ENCODE measurements around the gene DEGS2.
"Not testable (repeated sequence)": the region's sequence is repeated elsewhere in the genome, so short reads cannot be mapped to it uniquely, and the experiment has no call there.

Gene DEGS2

GRCh38 chr14:100159094-100159864, at the start of gene DEGS2:
TSS of gene DEGS2 (minus strand) at chr14:100159645. CDS start at chr14:100159587, 58 bp downstream.
- DNase-seq (ENCODE audit: low read depth): peak; percentile 42

- DNase-seq (ENCODE audit: low read depth): not testable (repeated sequence)
Observed at GRCh38 chr14:100208136-100208535, 48.7 kb upstream of the DEGS2 start.

GRCh38 chr14:100207588-100207987, 48.1 kb upstream of the DEGS2 start:
- DNase-seq (ENCODE audit: low read depth): not testable (repeated sequence)

- DNase-seq (ENCODE audit: low read depth): not testable (repeated sequence)
Observed at GRCh38 chr14:100204835-100205167, 45.4 kb upstream of the DEGS2 start.

GRCh38 chr14:100203962-100204834, 44.8 kb upstream of the DEGS2 start:
- no peak for DNase-seq (ENCODE audit: low read depth)

- no peak for DNase-seq (ENCODE audit: low read depth)
Observed at GRCh38 chr14:100203146-100203545, 43.7 kb upstream of the DEGS2 start.

GRCh38 chr14:100202712-100203111, 43.3 kb upstream of the DEGS2 start:
- no peak for DNase-seq (ENCODE audit: low read depth)

- no peak for DNase-seq (ENCODE audit: low read depth)
Observed at GRCh38 chr14:100201701-100202100, 42.3 kb upstream of the DEGS2 start.

GRCh38 chr14:100200311-100200710, 40.9 kb upstream of the DEGS2 start:
- DNase-seq (ENCODE audit: low read depth): no peak

GRCh38 chr14:100199240-100199860, 39.9 kb upstream of the DEGS2 start:
- no peak for DNase-seq (ENCODE audit: low read depth)

GRCh38 chr14:100193417-100194357, 34.2 kb upstream of the DEGS2 start:
- DNase-seq (ENCODE audit: low read depth): no peak

GRCh38 chr14:100192672-100193416, 33.4 kb upstream of the DEGS2 start:
- peak; percentile 99 for DNase-seq (ENCODE audit: low read depth)

- no peak for DNase-seq (ENCODE audit: low read depth)
Observed at GRCh38 chr14:100192250-100192671, 32.8 kb upstream of the DEGS2 start.

- no peak for DNase-seq (ENCODE audit: low read depth)
Observed at GRCh38 chr14:100191584-100192249, 32.3 kb upstream of the DEGS2 start.

- no peak for DNase-seq (ENCODE audit: low read depth)
Observed at GRCh38 chr14:100190126-100190525, 30.7 kb upstream of the DEGS2 start.

- DNase-seq (ENCODE audit: low read depth): no peak
Observed at GRCh38 chr14:100188392-100189030, 29.1 kb upstream of the DEGS2 start.

- no peak for DNase-seq (ENCODE audit: low read depth)
Observed at GRCh38 chr14:100187247-100187833, 27.9 kb upstream of the DEGS2 start.

GRCh38 chr14:100181876-100182551, 22.6 kb upstream of the DEGS2 start:
- not testable (repeated sequence) for DNase-seq (ENCODE audit: low read depth)

GRCh38 chr14:100180671-100181070, 21.2 kb upstream of the DEGS2 start:
- DNase-seq (ENCODE audit: low read depth): not testable (repeated sequence)
